Measurements from ENCODE around the gene CCL28. TPM values are rescaled to one million over a fixed set of nuclear protein-coding genes. Genes with fewer than 3 reads are reported as not detected.

CCL28 gene
- total RNA-seq, 1 donor from 2014 or later: not detected

- Mint-ChIP-seq H3K27me3 (ENCODE audit: low read depth) (no peaks in the 10 kb centered on the region), H3K4me3 (no peak overlapping the region), H3K27ac (ENCODE audit: unreplicated experiment) (no peak overlapping the region), H3K36me3 (ENCODE audit: low read depth) (peaks cover 3% of the 10 kb centered on the region), H3K9me3 (peaks cover 8% of the 10 kb centered on the region), H3K4me1 (no peaks in the 10 kb centered on the region)
- TF ChIP-seq CTCF (conservative IDR thresholded peaks at IDR 0.05): no peak
- DNase-seq (ENCODE audit: low read depth, low spot score): no peak
Observed at GRCh38 chr5:43354774-43355173, 57.4 kb downstream of the CCL28 start.

- DNase-seq (ENCODE audit: low read depth, low spot score): no peak
- no peaks in the 10 kb centered on the region for H3K27me3 Mint-ChIP-seq (ENCODE audit: low read depth)
- H3K27ac Mint-ChIP-seq (ENCODE audit: unreplicated experiment): no peak overlapping the region
- TF ChIP-seq CTCF (conservative IDR thresholded peaks at IDR 0.05): no peak
- H3K4me3 Mint-ChIP-seq: no peak overlapping the region
- H3K36me3 Mint-ChIP-seq (ENCODE audit: low read depth): no peaks in the 10 kb centered on the region
- no peaks in the 10 kb centered on the region for H3K4me1 Mint-ChIP-seq
- H3K9me3 Mint-ChIP-seq: peaks cover 3% of the 10 kb centered on the region
Observed at GRCh38 chr5:43353668-43354067, 58.5 kb downstream of the CCL28 start.

- Mint-ChIP-seq H3K9me3 (peaks cover 3% of the 10 kb centered on the region), H3K36me3 (ENCODE audit: low read depth) (no peaks in the 10 kb centered on the region), H3K4me3 (no peak overlapping the region), H3K4me1 (no peaks in the 10 kb centered on the region), H3K27ac (ENCODE audit: unreplicated experiment) (no peak overlapping the region), H3K27me3 (ENCODE audit: low read depth) (no peaks in the 10 kb centered on the region)
- no peak for DNase-seq (ENCODE audit: low read depth, low spot score)
- TF ChIP-seq CTCF (conservative IDR thresholded peaks at IDR 0.05): no peak
Observed at GRCh38 chr5:43352915-43353314, 59.3 kb downstream of the CCL28 start.

- DNase-seq (ENCODE audit: low read depth, low spot score): no peak
- Mint-ChIP-seq H3K4me1 (no peaks in the 10 kb centered on the region), H3K9me3 (peaks cover 3% of the 10 kb centered on the region), H3K4me3 (no peak overlapping the region), H3K27me3 (ENCODE audit: low read depth) (no peaks in the 10 kb centered on the region), H3K36me3 (ENCODE audit: low read depth) (no peaks in the 10 kb centered on the region), H3K27ac (ENCODE audit: unreplicated experiment) (no peak overlapping the region)
- TF ChIP-seq CTCF (conservative IDR thresholded peaks at IDR 0.05): no peak
Observed at GRCh38 chr5:43352131-43352530, 60.1 kb downstream of the CCL28 start.

- no peak for TF ChIP-seq CTCF (conservative IDR thresholded peaks at IDR 0.05)
Observed at GRCh38 chr5:43348861-43349363, 63.3 kb downstream of the CCL28 start.

GRCh38 chr5:43348207-43348606 lies 64.0 kb downstream of the CCL28 start:
- peaks cover 4% of the 10 kb centered on the region for H3K36me3 Mint-ChIP-seq (ENCODE audit: low read depth)
- no peak for DNase-seq (ENCODE audit: low read depth, low spot score)
- peaks cover 8% of the 10 kb centered on the region for H3K9me3 Mint-ChIP-seq
- TF ChIP-seq CTCF (conservative IDR thresholded peaks at IDR 0.05): no peak
- H3K27me3 Mint-ChIP-seq (ENCODE audit: low read depth): no peaks in the 10 kb centered on the region
- H3K27ac Mint-ChIP-seq (ENCODE audit: unreplicated experiment): no peak overlapping the region
- H3K4me1 Mint-ChIP-seq: no peaks in the 10 kb centered on the region
- H3K4me3 Mint-ChIP-seq: no peak overlapping the region

More at GRCh38 chr5:43348861-43349363, 63.3 kb downstream of the CCL28 start:
- Mint-ChIP-seq H3K4me3 (no peak overlapping the region), H3K27ac (ENCODE audit: unreplicated experiment) (no peak overlapping the region), H3K36me3 (ENCODE audit: low read depth) (no peaks in the 10 kb centered on the region), H3K4me1 (no peaks in the 10 kb centered on the region), H3K27me3 (ENCODE audit: low read depth) (no peaks in the 10 kb centered on the region), H3K9me3 (peaks cover 4% of the 10 kb centered on the region)
- DNase-seq (ENCODE audit: low read depth, low spot score): no peak

Measured in neural crest cell (in vitro differentiated cells).